Activated naive CD8-positive, alpha-beta T cell treated with anti-CD3 and anti-CD28 coated beads, Interleukin-2, amount 10 ng/mL, durations not matched to agents 7 days and 5 days (primary cell): ENCODE results near the gene SLC25A48. TPM values are rescaled to one million over a fixed set of nuclear protein-coding genes. Genes with fewer than 3 reads are reported as not detected.
"Not testable (repeated sequence)": the region's sequence is repeated elsewhere in the genome, so short reads cannot be mapped to it uniquely, and the experiment has no call there.

Source experiments
- ATAC-seq: fragments of 150-1000 bp; cut with Tn5 transposase; one replicate; pipeline ENCODE4 v1.10.0; 2021; ENCODE audit warnings: low read depth, moderate library complexity
- POLR2A ChIA-PET: fragments of 350-600 bp; sonication (Branson Sonifier 250); formaldehyde crosslinking; loops from one replicate; lab custom pipeline; 2021; ENCODE audit warnings: antibody characterized with exemption; lab: Charles Lee
- DNase-seq: peaks from one replicate; pipeline ENCODE4 v3.0.0; 2021
- H3K27ac Mint-ChIP-seq: one replicate; pipeline ENCODE4 v1.8.0; 2022; ENCODE audit warnings: mild to moderate bottlenecking, mixed read lengths
- H3K27me3 Mint-ChIP-seq: one replicate; pipeline ENCODE4 v1.8.0; 2022; ENCODE audit warnings: mild to moderate bottlenecking, moderate library complexity, mixed read lengths
- H3K36me3 Mint-ChIP-seq: one replicate; pipeline ENCODE4 v1.8.0; 2021; ENCODE audit warnings: mild to moderate bottlenecking, mixed read lengths
- H3K4me1 Mint-ChIP-seq: one replicate; pipeline ENCODE4 v1.8.0; 2021; ENCODE audit warnings: mixed read lengths
- H3K4me3 Mint-ChIP-seq: one replicate; pipeline ENCODE4 v1.8.0; 2022; ENCODE audit warnings: mild to moderate bottlenecking, moderate library complexity, mixed read lengths
- H3K9me3 Mint-ChIP-seq: one replicate; pipeline ENCODE4 v1.8.0; 2021; ENCODE audit warnings: mixed read lengths
- total RNA-seq, 2 experiments: library from RNA; stranded (reverse); gene quantifications; one replicate each; pipeline ENCODE4 v1.2.3, GENCODE V29; 2021

The SLC25A48 gene
- total RNA-seq, 2 experiments from 2014 or later, result not detected

DNA sequence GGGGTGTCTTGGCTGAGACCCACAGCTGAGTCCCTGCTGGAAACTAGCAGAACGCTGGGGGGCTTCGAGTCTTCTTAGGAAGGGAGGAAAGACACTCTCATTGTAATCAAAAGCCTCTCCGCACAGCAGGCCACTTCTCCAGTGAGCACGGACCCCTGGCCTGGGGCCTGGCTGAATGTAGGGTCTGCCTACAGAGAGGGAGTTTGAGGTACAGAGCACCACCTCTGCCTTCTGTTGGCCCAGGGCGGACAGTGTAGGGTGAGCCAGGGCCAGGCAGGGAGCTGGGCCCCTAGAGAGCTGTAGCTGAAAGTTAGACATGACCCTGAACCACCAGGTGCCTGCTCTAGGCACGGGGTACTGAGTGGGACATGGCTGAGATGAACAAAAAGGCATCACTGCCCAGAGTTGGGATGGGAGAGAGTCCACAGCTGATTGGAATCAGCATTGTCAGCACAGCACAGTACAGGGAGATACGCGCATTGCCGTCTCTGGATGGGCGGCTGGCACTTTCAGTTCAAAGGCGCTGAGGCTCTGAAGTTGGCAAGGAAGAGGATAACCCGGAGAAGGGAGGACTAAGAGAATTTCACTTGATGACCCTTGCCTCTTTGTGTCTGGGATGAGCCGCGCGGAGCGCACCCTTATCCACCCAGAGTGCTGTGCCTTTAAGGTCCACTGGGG, 363 bp upstream of the SLC25A48 start:
- Mint-ChIP-seq H3K9me3 (peaks cover 4% of the 10 kb centered on the region), H3K4me1 (peaks cover 2% of the 10 kb centered on the region), H3K36me3 (no peaks in the 10 kb centered on the region), H3K27me3 (peaks cover 27% of the 10 kb centered on the region), H3K4me3 (peak overlapping the region; percentile 13), H3K27ac (no peak overlapping the region)
- DNase-seq (no peak), ATAC-seq (peak; percentile 21)
- POLR2A ChIA-PET, result no interaction called here

GRCh38 chr5:135835766-135836165, 1.3 kb downstream of the SLC25A48 start:
- H3K4me3 Mint-ChIP-seq, result no peak overlapping the region
- H3K4me1 Mint-ChIP-seq, result peaks cover 2% of the 10 kb centered on the region
- no peak for ATAC-seq
- H3K9me3 Mint-ChIP-seq, result peaks cover 4% of the 10 kb centered on the region
- no peak for DNase-seq
- H3K27ac Mint-ChIP-seq, result no peak overlapping the region
- H3K27me3 Mint-ChIP-seq, result peaks cover 27% of the 10 kb centered on the region
- no peaks in the 10 kb centered on the region for H3K36me3 Mint-ChIP-seq
- POLR2A ChIA-PET, result no interaction called here

DNA sequence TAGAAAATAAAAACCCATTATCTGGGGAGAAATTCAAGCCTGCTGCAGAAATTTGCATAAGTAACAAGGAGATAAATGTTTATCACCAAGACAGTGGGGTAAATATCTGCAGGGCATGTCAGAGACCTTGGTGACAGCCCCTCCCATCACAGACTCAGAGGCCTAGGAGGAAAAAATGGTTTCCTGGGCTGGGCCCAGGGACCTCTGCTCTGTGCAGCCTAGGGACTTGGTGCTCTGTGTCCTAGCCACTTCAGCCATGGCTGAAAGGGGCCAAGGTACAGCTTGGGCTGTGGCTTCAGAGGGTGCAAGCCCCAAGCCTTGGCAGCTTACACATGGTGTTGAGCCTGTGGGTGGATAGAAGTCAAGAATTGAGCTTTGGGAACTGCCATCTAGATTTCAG, 3.9 kb downstream of the SLC25A48 start:
- H3K27me3 Mint-ChIP-seq, result peaks cover 34% of the 10 kb centered on the region
- H3K9me3 Mint-ChIP-seq, H3K4me3 Mint-ChIP-seq, H3K27ac Mint-ChIP-seq, POLR2A ChIA-PET, ATAC-seq, H3K4me1 Mint-ChIP-seq, H3K36me3 Mint-ChIP-seq, DNase-seq: not testable (repeated sequence)

DNA sequence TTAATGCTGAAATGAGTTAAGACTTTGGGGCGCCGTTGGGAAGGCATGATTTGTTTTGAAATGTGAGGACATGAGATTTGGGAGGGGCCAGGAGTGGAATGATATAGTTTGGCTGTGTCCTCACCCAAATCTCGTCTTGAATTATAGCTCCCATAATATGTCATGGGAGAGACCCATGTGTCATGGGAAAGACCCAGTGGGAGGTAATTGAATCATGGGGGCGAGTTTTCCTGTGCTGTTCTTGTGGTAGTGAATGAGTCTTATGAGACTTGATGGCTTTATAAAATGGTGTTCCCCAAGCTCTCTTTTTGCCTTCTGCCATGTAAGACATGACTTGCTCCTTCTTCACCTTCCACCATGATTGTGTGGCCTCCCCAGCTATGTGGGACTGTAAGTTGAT, 5.1 kb downstream of the SLC25A48 start:
- Mint-ChIP-seq H3K4me1 (no peaks in the 10 kb centered on the region), H3K36me3 (no peaks in the 10 kb centered on the region), H3K27ac (no peak overlapping the region), H3K4me3 (no peak overlapping the region), H3K27me3 (peaks cover 27% of the 10 kb centered on the region), H3K9me3 (peaks cover 4% of the 10 kb centered on the region)
- DNase-seq (no peak), ATAC-seq (no peak)
- POLR2A ChIA-PET, result no interaction called here

DNA sequence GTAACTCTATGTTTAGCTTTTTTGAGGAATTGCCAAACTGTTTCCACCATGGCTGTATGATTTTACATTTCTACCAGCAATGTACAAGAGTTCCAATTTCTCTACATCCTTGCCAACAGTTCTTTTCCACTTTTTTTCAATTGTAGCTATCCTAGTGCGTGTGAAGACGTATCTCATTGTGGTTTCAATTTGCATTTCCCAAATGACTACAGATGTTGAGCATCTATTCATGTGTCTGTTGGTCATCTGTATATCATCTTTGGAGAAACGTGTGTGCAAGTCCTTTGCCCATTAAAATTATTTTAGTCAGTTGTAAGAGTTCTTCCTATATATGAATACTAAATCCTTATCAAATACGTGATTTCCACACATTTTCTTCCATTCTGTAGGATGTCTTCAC, 6.5 kb downstream of the SLC25A48 start:
- Mint-ChIP-seq H3K4me1 (no peaks in the 10 kb centered on the region), H3K27ac (no peak overlapping the region), H3K27me3 (peaks cover 18% of the 10 kb centered on the region), H3K36me3 (no peaks in the 10 kb centered on the region), H3K9me3 (peaks cover 4% of the 10 kb centered on the region), H3K4me3 (no peak overlapping the region)
- POLR2A ChIA-PET, result no interaction called here
- DNase-seq, result no peak
- ATAC-seq, result no peak

DNA sequence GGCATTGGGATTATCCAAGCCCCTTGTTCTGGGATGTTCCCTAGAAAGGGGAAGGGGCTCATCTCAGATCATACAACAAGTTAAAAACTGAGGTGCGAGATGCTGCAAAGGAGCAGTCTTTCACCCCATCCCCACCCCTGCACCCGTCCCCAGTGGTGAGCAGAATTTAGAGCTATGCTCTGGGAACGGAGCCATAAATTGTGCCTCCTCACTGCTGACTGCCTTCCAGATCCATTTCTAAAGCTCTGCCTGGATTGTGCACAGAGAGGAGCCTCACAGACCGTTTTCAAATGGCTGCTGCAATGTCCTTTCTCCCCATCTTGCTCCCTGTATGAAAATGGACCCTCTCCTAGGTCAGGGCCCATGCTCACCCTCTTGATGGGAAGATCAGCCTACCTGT, 8.3 kb downstream of the SLC25A48 start:
- Mint-ChIP-seq H3K4me3 (no peak overlapping the region), H3K27ac (no peak overlapping the region), H3K4me1 (no peaks in the 10 kb centered on the region), H3K9me3 (peaks cover 2% of the 10 kb centered on the region), H3K36me3 (no peaks in the 10 kb centered on the region), H3K27me3 (peaks cover 7% of the 10 kb centered on the region)
- ATAC-seq (no peak), DNase-seq (no peak)
- POLR2A ChIA-PET, result no interaction called here

- POLR2A ChIA-PET, result no interaction called here
- Mint-ChIP-seq H3K27ac (no peak overlapping the region), H3K27me3 (peaks cover 6% of the 10 kb centered on the region), H3K9me3 (peaks cover 2% of the 10 kb centered on the region), H3K36me3 (no peaks in the 10 kb centered on the region), H3K4me3 (no peak overlapping the region), H3K4me1 (no peaks in the 10 kb centered on the region)
- no peak for ATAC-seq
- no peak for DNase-seq
Observed at GRCh38 chr5:135843571-135844337, 9.3 kb downstream of the SLC25A48 start.

DNA sequence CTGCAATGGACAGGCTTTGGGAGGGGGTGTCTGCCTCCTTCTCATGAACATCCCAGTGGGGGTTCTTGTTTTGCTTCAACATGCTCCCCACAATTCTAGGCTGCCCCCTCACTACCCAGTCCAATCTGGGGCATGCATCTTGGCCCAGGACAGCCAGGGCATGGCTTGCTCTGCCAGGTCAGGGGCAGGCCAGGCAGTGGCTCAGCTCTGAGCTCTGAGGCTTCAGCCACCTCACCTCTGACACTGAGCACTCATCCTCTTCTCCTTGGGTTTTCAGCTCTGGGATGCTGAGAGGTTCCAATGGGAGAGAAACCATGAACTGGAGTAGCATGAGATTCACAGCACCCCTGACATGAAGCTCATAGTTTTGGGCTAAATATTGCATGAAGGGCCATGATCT, 11.8 kb downstream of the SLC25A48 start:
- POLR2A ChIA-PET, result no interaction called here
- H3K9me3 Mint-ChIP-seq, result no peaks in the 10 kb centered on the region
- no peak for ATAC-seq
- peaks cover 3% of the 10 kb centered on the region for H3K27me3 Mint-ChIP-seq
- H3K4me3 Mint-ChIP-seq, result no peak overlapping the region
- H3K4me1 Mint-ChIP-seq, result no peaks in the 10 kb centered on the region
- no peaks in the 10 kb centered on the region for H3K36me3 Mint-ChIP-seq
- DNase-seq, result no peak
- H3K27ac Mint-ChIP-seq, result no peak overlapping the region

DNA sequence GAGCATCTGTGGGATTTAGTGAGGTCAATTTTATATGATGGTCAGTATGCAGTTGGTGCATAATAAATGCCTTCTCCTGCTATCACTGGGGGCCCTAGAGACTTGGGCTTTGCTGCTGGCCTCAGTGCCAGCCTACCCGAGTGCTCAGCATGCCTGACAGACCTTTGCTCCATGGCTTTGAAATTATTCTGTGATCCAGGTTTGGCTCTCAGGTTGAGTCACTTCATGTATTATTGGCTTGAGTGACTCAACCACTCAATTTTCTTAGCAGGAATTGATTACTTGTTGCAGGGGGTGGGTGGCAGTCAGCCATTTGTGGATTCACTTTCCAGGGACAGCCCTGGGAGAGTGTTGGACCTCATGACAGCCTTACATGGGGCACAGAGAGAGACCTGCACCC, 13.5 kb downstream of the SLC25A48 start:
- peaks cover under 1% of the 10 kb centered on the region for H3K27me3 Mint-ChIP-seq
- POLR2A ChIA-PET, result no interaction called here
- H3K9me3 Mint-ChIP-seq, result no peaks in the 10 kb centered on the region
- no peak for ATAC-seq
- H3K27ac Mint-ChIP-seq, result no peak overlapping the region
- DNase-seq, result no peak
- no peaks in the 10 kb centered on the region for H3K36me3 Mint-ChIP-seq
- H3K4me3 Mint-ChIP-seq, result no peak overlapping the region
- no peaks in the 10 kb centered on the region for H3K4me1 Mint-ChIP-seq

GRCh38 chr5:135850231-135850630, 15.8 kb downstream of the SLC25A48 start:
- Mint-ChIP-seq H3K4me3 (no peak overlapping the region), H3K4me1 (no peaks in the 10 kb centered on the region), H3K9me3 (no peaks in the 10 kb centered on the region), H3K36me3 (no peaks in the 10 kb centered on the region), H3K27me3 (peaks cover 4% of the 10 kb centered on the region), H3K27ac (no peak overlapping the region)
- DNase-seq, result no peak
- ATAC-seq, result no peak
- POLR2A ChIA-PET, result no interaction called here

- no peak overlapping the region for H3K27ac Mint-ChIP-seq
- no peaks in the 10 kb centered on the region for H3K9me3 Mint-ChIP-seq
- H3K4me3 Mint-ChIP-seq, result no peak overlapping the region
- no peak for ATAC-seq
- H3K36me3 Mint-ChIP-seq, result no peaks in the 10 kb centered on the region
- POLR2A ChIA-PET, result no interaction called here
- peaks cover 7% of the 10 kb centered on the region for H3K27me3 Mint-ChIP-seq
- no peaks in the 10 kb centered on the region for H3K4me1 Mint-ChIP-seq
- no peak for DNase-seq
Observed at GRCh38 chr5:135850671-135851070, 16.2 kb downstream of the SLC25A48 start.

DNA sequence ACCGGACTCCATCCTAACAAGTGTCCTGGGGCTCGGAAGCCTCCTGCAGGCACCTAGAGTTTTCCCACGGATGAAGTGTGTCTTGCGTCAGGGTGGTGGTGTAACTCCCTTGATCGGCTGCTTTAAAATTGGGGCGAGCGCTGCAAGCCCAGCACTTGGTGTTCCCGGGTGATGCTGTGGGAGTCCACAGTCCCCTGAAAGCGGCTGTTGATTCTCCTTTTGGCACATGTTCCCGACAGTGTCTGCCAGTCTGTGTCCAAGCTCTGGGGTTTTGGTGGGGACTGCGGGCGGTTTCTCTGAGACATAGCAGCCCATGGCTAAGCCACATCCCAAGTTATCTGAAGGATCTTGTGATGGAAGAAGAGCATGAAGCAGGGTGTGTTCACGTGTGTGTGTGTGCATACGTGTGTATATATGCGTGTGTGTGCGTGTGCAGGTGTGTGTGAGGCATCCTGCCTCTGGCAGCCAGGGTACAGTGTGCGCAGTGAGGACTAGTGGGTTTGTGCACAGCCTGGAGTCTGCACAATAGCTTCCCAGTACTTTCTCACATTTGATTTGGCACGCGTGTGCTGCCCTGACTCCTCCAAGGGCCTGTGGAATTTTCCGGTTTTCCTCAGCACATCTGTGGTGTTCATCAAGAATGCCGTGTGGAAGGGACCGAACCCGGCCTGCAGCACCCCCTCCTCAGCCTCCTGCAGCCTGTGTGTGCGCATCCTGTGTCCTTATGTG, 16.9 kb downstream of the SLC25A48 start:
- DNase-seq (no peak), ATAC-seq (no peak)
- Mint-ChIP-seq H3K27me3 (peaks cover 8% of the 10 kb centered on the region), H3K36me3 (no peaks in the 10 kb centered on the region), H3K27ac (no peak overlapping the region), H3K4me1 (no peaks in the 10 kb centered on the region), H3K4me3 (no peak overlapping the region), H3K9me3 (no peaks in the 10 kb centered on the region)
- POLR2A ChIA-PET, result no interaction called here

DNA sequence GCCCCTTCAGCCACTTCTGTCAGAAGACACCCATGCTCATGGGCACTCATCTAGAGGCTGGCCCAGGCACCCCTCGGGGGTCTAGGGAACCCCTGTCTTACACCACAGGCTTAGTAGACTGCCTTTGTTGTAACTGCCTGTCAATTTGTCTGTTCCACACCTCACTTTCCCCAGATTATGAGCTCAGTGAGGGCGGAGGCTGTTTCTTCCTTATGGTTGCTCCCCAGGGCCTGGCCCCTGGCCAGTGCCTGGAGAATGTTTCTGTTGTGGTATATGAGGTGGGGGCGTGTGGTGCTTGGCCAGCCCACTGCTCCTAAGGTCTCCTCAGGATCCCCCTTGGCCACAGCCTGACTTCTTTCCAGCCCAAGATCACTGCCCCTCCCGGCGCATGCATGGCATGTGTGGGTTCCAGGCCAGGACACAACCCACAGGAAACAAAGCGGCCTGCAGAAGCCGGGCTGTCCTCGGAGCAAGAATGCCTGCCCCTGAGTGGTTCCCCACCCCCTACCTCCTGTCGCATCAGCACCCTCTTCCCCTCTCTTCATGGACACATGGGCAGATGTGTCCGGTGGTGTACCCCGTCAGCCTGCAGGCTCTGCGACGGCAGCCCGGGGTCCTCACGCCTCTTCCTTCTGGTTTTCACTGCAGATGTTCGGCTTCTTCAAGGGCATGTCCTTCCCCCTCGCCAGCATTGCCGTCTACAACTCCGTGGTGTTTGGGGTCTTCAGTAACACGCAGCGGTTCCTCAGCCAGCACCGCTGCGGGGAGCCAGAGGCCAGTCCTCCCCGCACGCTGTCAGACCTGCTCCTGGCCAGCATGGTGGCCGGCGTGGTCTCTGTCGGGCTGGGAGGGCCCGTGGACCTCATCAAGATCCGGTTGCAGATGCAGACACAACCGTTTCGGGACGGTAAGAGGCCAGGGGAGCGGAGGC, 17.7 kb downstream of the SLC25A48 start:
- POLR2A ChIA-PET, result no interaction called here
- no peak for ATAC-seq
- Mint-ChIP-seq H3K36me3 (no peaks in the 10 kb centered on the region), H3K4me1 (no peaks in the 10 kb centered on the region), H3K4me3 (no peak overlapping the region), H3K9me3 (no peaks in the 10 kb centered on the region), H3K27me3 (peaks cover 8% of the 10 kb centered on the region), H3K27ac (no peak overlapping the region)
- DNase-seq, result no peak
